Measurements from ENCODE around the gene LYPD1.

LYPD1 gene

GRCh38 chr2:132645722-132646539, 24.1 kb downstream of the LYPD1 start:
- intact Hi-C loops (cut with DNase I; ENCODE audit: low total_unique reads) = no loop called here
- no peak for TF ChIP-seq CTCF (IDR thresholded peaks at IDR 0.05)
- Histone ChIP-seq H3K27ac (no peak overlapping the region), H3K36me3 (no peaks in the 10 kb centered on the region), H3K9me3 (no peaks in the 10 kb centered on the region), H3K4me1 (no peaks in the 10 kb centered on the region), H3K27me3 (peaks cover 0 to 3% of the 10 kb centered on the region in 2 donors), H3K4me3 (no peak overlapping the region)
- DNase-seq = no peak

DNA sequence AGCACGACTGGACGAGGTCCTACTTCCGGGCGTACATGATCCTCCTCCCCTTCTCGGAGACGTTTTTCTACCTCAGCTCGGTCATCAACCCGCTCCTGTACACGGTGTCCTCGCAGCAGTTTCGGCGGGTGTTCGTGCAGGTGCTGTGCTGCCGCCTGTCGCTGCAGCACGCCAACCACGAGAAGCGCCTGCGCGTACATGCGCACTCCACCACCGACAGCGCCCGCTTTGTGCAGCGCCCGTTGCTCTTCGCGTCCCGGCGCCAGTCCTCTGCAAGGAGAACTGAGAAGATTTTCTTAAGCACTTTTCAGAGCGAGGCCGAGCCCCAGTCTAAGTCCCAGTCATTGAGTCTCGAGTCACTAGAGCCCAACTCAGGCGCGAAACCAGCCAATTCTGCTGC, 24.8 kb downstream of the LYPD1 start:
- Histone ChIP-seq H3K36me3 (no peaks in the 10 kb centered on the region), H3K4me3 (no peak overlapping the region), H3K9me3 (no peaks in the 10 kb centered on the region), H3K27me3 (peaks cover 0 to 3% of the 10 kb centered on the region in 2 donors), H3K27ac (no peak overlapping the region), H3K4me1 (no peaks in the 10 kb centered on the region)
- intact Hi-C loops (cut with DNase I; ENCODE audit: low total_unique reads) = no loop called here
- DNase-seq = no peak
- no peak for TF ChIP-seq CTCF (IDR thresholded peaks at IDR 0.05)

DNA sequence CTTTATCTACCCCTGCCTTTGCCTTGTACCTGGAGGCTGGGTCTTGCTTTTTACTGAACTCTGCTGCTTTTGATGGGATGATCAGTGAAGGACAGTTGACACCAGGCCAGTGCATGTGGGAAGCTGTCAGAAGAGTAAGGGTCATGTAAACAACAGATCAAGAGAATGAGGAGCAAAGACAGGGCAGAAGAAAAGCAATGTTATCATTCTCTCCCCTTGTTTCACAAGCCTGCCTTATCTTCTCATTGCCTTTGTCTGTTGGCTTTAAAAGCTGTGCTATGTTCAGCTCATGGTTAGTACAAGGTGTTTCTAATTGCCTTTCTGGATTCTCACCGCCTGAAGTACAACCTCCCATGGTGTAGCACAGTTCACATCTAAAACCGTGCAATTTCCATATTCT, 27.6 kb downstream of the LYPD1 start:
- H3K4me3 ChIP-seq = no peak overlapping the region
- TF ChIP-seq CTCF (IDR thresholded peaks at IDR 0.05) = no peak
- H3K27me3 ChIP-seq = peaks cover 0 to 3% of the 10 kb centered on the region in 2 donors
- no peak overlapping the region for H3K27ac ChIP-seq
- H3K4me1 ChIP-seq = no peaks in the 10 kb centered on the region
- no peaks in the 10 kb centered on the region for H3K9me3 ChIP-seq
- intact Hi-C loops (cut with DNase I; ENCODE audit: low total_unique reads) = no loop called here
- no peak for DNase-seq
- no peaks in the 10 kb centered on the region for H3K36me3 ChIP-seq

DNA sequence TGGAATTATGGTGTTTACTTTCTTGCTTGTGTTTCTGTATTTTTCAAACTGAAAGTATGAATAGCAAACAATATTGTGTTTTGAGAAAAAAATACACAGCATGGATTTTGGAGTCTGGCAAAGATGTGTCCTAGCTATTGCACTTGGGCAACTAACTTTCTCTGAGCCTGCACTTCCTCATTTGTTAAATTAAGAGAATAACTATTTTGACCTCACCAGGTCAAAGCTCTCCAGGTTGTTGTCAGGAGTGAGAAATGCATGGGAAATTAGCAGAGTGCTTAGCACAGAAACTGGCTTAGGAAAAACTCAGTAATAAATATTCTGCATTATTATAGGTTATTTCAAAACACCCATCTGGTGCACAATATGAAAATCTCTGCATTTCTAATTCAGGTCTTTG, 28.2 kb downstream of the LYPD1 start:
- DNase-seq = no peak
- Histone ChIP-seq H3K4me1 (no peaks in the 10 kb centered on the region), H3K27ac (no peak overlapping the region), H3K9me3 (no peaks in the 10 kb centered on the region), H3K27me3 (peaks cover 0 to 3% of the 10 kb centered on the region in 2 donors), H3K36me3 (no peaks in the 10 kb centered on the region), H3K4me3 (no peak overlapping the region)
- TF ChIP-seq CTCF (IDR thresholded peaks at IDR 0.05) = no peak
- intact Hi-C loops (cut with DNase I; ENCODE audit: low total_unique reads) = no loop called here

DNA sequence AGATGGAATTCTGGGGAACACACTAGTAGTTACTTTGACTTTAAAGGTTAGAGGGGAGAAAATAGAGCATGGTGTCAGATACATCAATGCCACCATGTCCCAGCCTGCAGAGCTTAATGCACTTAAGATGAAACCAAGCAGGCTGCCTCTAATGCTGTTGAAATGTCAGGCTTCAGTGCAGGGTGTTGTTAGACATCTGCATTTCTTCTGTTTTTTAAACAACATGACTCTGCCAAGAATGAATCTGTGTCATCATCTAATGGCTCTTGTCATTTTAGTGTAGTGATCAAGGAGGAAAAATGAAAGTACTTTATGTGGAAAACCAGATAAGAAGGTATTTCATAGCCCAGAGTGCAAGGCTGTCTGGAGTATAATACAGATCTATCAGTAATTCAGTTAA, 29.9 kb downstream of the LYPD1 start:
- Histone ChIP-seq H3K27me3 (no peaks in the 10 kb centered on the region), H3K4me1 (no peaks in the 10 kb centered on the region), H3K36me3 (no peaks in the 10 kb centered on the region), H3K27ac (no peak overlapping the region), H3K4me3 (no peak overlapping the region), H3K9me3 (no peaks in the 10 kb centered on the region)
- intact Hi-C loops (cut with DNase I; ENCODE audit: low total_unique reads) = no loop called here
- no peak for TF ChIP-seq CTCF (IDR thresholded peaks at IDR 0.05)
- no peak for DNase-seq

All from tibial artery (tissue), 4 donors.